PC-3 (cell line): ENCODE results near the gene CCR6. TPM values are rescaled to one million over a fixed set of nuclear protein-coding genes. Genes with fewer than 3 reads are reported as not detected.

ENCODE experiments used
- ATAC-seq: fragments of 200-7000 bp; cut with Tn5 transposase; 2 replicates; pipeline ENCODE4 v1.9.1; 2020; ENCODE audit warnings: mild to moderate bottlenecking, moderate library complexity
- BruUV-seq: library from RNA; stranded (reverse); fragments of 400-500 nt; replicated peaks from 2 replicates; lab custom pipeline; 2021; lab: Mats Ljungman, UMichigan
- CTCF ChIA-PET: fragments of 300-600 bp; sonication (Branson Sonifier 250); formaldehyde crosslinking; loops from one replicate; lab custom pipeline; 2022; ENCODE audit warnings: antibody characterized with exemption; lab: Charles Lee
- POLR2A ChIA-PET: fragments of 300-600 bp; sonication (Branson Sonifier 250); formaldehyde crosslinking; loops from one replicate; lab custom pipeline; 2022; ENCODE audit warnings: antibody characterized with exemption; ENCODE audit not compliant: unreplicated experiment; lab: Charles Lee
- DNase-seq: peaks from one replicate; pipeline ENCODE4 v3.0.0-alpha.2; 2015
- H2AFZ ChIP-seq: fragments of 300-600 bp; sonication (generic); 2 replicates; pipeline ENCODE4 v1.6.0; 2016; ENCODE audit warnings: antibody characterized with exemption, low read length
- H3F3A ChIP-seq: fragments of 300-600 bp; sonication (generic); one replicate; pipeline ENCODE4 v1.6.0; 2017; ENCODE audit warnings: antibody characterized with exemption, low read length, control low read depth, mild to moderate bottlenecking; ENCODE audit not compliant: unreplicated experiment
- H3K27ac ChIP-seq: fragments of 300-600 bp; sonication (generic); 2 replicates; pipeline ENCODE4 v1.5.1; 2016; ENCODE audit warnings: mild to moderate bottlenecking, low read length
- H3K27me3 ChIP-seq: fragments of 300-600 bp; sonication (generic); 2 replicates; pipeline ENCODE4 v1.6.1; 2016; ENCODE audit warnings: low read length, mixed read lengths
- H3K36me3 ChIP-seq: fragments of 300-600 bp; sonication (generic); 2 replicates; pipeline ENCODE4 v1.6.1; 2016; ENCODE audit warnings: low read depth, mixed run types, low read length, mixed read lengths
- H3K4me1 ChIP-seq: fragments of 300-600 bp; sonication (generic); 2 replicates; pipeline ENCODE4 v1.5.1; 2016; ENCODE audit warnings: low read length; ENCODE audit not compliant: insufficient read depth
- H3K4me2 ChIP-seq: fragments of 300-600 bp; sonication (generic); 2 replicates; pipeline ENCODE4 v1.6.0; 2016; ENCODE audit warnings: low read length
- H3K4me3 ChIP-seq: fragments of 300-600 bp; sonication (generic); 2 replicates; pipeline ENCODE4 v1.5.1; 2016; ENCODE audit warnings: mild to moderate bottlenecking, low read length, mixed read lengths
- H3K79me2 ChIP-seq: fragments of 300-600 bp; sonication (generic); 2 replicates; pipeline ENCODE4 v1.6.1; 2017; ENCODE audit warnings: low read length, mixed read lengths
- H3K9ac ChIP-seq: fragments of 300-600 bp; sonication (generic); 2 replicates; pipeline ENCODE4 v1.6.0; 2016; ENCODE audit warnings: mild to moderate bottlenecking, low read length
- H3K9me2 ChIP-seq: fragments of 300-600 bp; sonication (generic); replicated peaks from 2 replicates; pipeline ENCODE4 v1.6.1; 2016; ENCODE audit warnings: mixed run types, low read length, mixed read lengths
- H3K9me3 ChIP-seq: fragments of 300-600 bp; sonication (generic); 2 replicates; pipeline ENCODE4 v1.6.1; 2016; ENCODE audit warnings: low read length, mixed read lengths
- H4K20me1 ChIP-seq: fragments of 300-600 bp; sonication (generic); 2 replicates; pipeline ENCODE4 v1.6.1; 2016; ENCODE audit warnings: low read length, mixed read lengths
- CTCF ChIP-seq: fragments of 300-600 bp; sonication (generic); conservative IDR thresholded peaks from 2 replicates; pipeline ENCODE4 v1.5.1; 2017; ENCODE audit warnings: antibody characterized with exemption, low read depth, mild to moderate bottlenecking, low read length
- EZH2 ChIP-seq: fragments of 300-600 bp; sonication (generic); IDR thresholded peaks from one replicate; pipeline ENCODE4 v1.6.1; 2017; ENCODE audit warnings: antibody characterized with exemption, mild to moderate bottlenecking, low read length; ENCODE audit not compliant: unreplicated experiment
- EZH2phosphoT487 ChIP-seq: fragments of 300-600 bp; sonication (generic); IDR thresholded peaks from 2 replicates; pipeline ENCODE4 v1.6.1; 2018; ENCODE audit warnings: mild to moderate bottlenecking, antibody characterized with exemption, low read length, borderline replicate concordance
- intact Hi-C: fragments of 100-400 bp; cut with micrococcal nuclease; formaldehyde crosslinking; loops from 2 replicates; pipeline ENCODE4 v1.9.0; 2023
- total RNA-seq: library from RNA; depleted of rRNA; stranded (reverse); fragments of >200 nt; gene quantifications from 2 replicates; pipeline ENCODE4 v1.2.3, GENCODE V29; 2014

The CCR6 gene
- total RNA-seq, 1 experiment from 2014 or later, result not detected

- Histone ChIP-seq H3F3A (no peaks in the 10 kb centered on the region), H3K4me1 (no peaks in the 10 kb centered on the region), H3K4me2 (no peak overlapping the region), H3K27me3 (peaks cover 17% of the 10 kb centered on the region), H3K36me3 (no peaks in the 10 kb centered on the region), H2AFZ (no peak overlapping the region), H3K9me2 (no peaks in the 10 kb centered on the region), H3K9me3 (no peaks in the 10 kb centered on the region), H3K9ac (no peak overlapping the region), H3K4me3 (no peak overlapping the region), H3K79me2 (no peaks in the 10 kb centered on the region), H3K27ac (no peak overlapping the region), H4K20me1 (no peaks in the 10 kb centered on the region)
- DNase-seq, result no peak
- ChIA-PET POLR2A (no interaction called here), CTCF (no interaction called here)
- no TSS peak for BruUV-seq
- no peak for TF ChIP-seq CTCF
- no peak for TF ChIP-seq EZH2phosphoT487
- TF ChIP-seq EZH2, result no peak
- intact Hi-C loops, result no loop called here
- no peak for ATAC-seq
These were observed 6.7 kb downstream of the CCR6 start for GRCh38 chr6:167129562-167129961.

GRCh38 chr6:167130008-167130677 lies 7.2 kb downstream of the CCR6 start:
- DNase-seq (no peak), ATAC-seq (no peak)
- no peaks in the 10 kb centered on the region for H3F3A ChIP-seq
- H3K79me2 ChIP-seq, result no peaks in the 10 kb centered on the region
- H3K9me2 ChIP-seq, result no peaks in the 10 kb centered on the region
- no peaks in the 10 kb centered on the region for H3K9me3 ChIP-seq
- peaks cover 20% of the 10 kb centered on the region for H3K27me3 ChIP-seq
- H3K27ac ChIP-seq, result no peak overlapping the region
- H2AFZ ChIP-seq, result no peak overlapping the region
- no peak for TF ChIP-seq EZH2
- TF ChIP-seq EZH2phosphoT487, result no peak
- no peak for TF ChIP-seq CTCF
- H3K36me3 ChIP-seq, result no peaks in the 10 kb centered on the region
- no peak overlapping the region for H3K4me3 ChIP-seq
- intact Hi-C loops, result no loop called here
- BruUV-seq, result no TSS peak
- H3K4me1 ChIP-seq, result no peaks in the 10 kb centered on the region
- ChIA-PET POLR2A (no interaction called here), CTCF (no interaction called here)
- no peaks in the 10 kb centered on the region for H4K20me1 ChIP-seq
- H3K9ac ChIP-seq, result no peak overlapping the region
- H3K4me2 ChIP-seq, result no peak overlapping the region
